Activated T-helper 17 cell treated with anti-CD3 and anti-CD28 coated beads, Interleukin-2, amount 50 U/mL, for 72 hours (primary cell): Measurements from ENCODE around the gene MAML3. TPM values are rescaled to one million over a fixed set of nuclear protein-coding genes. Genes with fewer than 3 reads are reported as not detected.

Experiments used
- ATAC-seq: fragments of 150-1000 bp; cut with Tn5 transposase; replicated peaks from 2 replicates; pipeline ENCODE4 v1.10.0; 2021; ENCODE audit warnings: mild to moderate bottlenecking, moderate library complexity
- H3K27ac Mint-ChIP-seq: one replicate; pipeline ENCODE4 v1.8.0; 2022; ENCODE audit warnings: mixed read lengths
- H3K27me3 Mint-ChIP-seq: one replicate; pipeline ENCODE4 v1.8.0; 2022; ENCODE audit warnings: mixed read lengths
- H3K36me3 Mint-ChIP-seq: one replicate; pipeline ENCODE4 v1.8.0; 2022; ENCODE audit warnings: low read depth, mild to moderate bottlenecking, mixed read lengths
- H3K4me1 Mint-ChIP-seq: one replicate; pipeline ENCODE4 v1.8.0; 2022; ENCODE audit warnings: mixed read lengths
- H3K4me3 Mint-ChIP-seq: one replicate; pipeline ENCODE4 v1.8.0; 2022; ENCODE audit warnings: mild to moderate bottlenecking, mixed read lengths
- H3K9me3 Mint-ChIP-seq: one replicate; pipeline ENCODE4 v1.8.0; 2022; ENCODE audit warnings: mixed read lengths
- total RNA-seq, 2 donors: library from RNA; stranded (reverse); gene quantifications; one replicate each; pipeline ENCODE4 v1.2.3, GENCODE V29; 2022

The MAML3 gene
- total RNA-seq, 2 donors from 2014 or later, result 0.98 to 1.3 TPM

- no peak for ATAC-seq
- H3K36me3 Mint-ChIP-seq, result no peaks in the 10 kb centered on the region
- H3K4me3 Mint-ChIP-seq, result no peak overlapping the region
- peaks cover 15% of the 10 kb centered on the region for H3K27me3 Mint-ChIP-seq
- no peaks in the 10 kb centered on the region for H3K9me3 Mint-ChIP-seq
- H3K27ac Mint-ChIP-seq, result no peak overlapping the region
- H3K4me1 Mint-ChIP-seq, result no peaks in the 10 kb centered on the region
Observed at GRCh38 chr4:139846766-139847165, 307.2 kb downstream of the MAML3 start.

GRCh38 chr4:139845453-139846093 lies 308.4 kb downstream of the MAML3 start:
- no peak for ATAC-seq
- Mint-ChIP-seq H3K36me3 (no peaks in the 10 kb centered on the region), H3K4me1 (no peaks in the 10 kb centered on the region), H3K27me3 (peaks cover 15% of the 10 kb centered on the region), H3K4me3 (no peak overlapping the region), H3K9me3 (no peaks in the 10 kb centered on the region), H3K27ac (no peak overlapping the region)

GRCh38 chr4:139844459-139845036 lies 309.4 kb downstream of the MAML3 start:
- peak; percentile 71 for ATAC-seq
- H3K4me1 Mint-ChIP-seq, result no peaks in the 10 kb centered on the region
- H3K27me3 Mint-ChIP-seq, result peaks cover 15% of the 10 kb centered on the region
- no peak overlapping the region for H3K27ac Mint-ChIP-seq
- no peaks in the 10 kb centered on the region for H3K9me3 Mint-ChIP-seq
- H3K4me3 Mint-ChIP-seq, result no peak overlapping the region
- no peaks in the 10 kb centered on the region for H3K36me3 Mint-ChIP-seq

- no peaks in the 10 kb centered on the region for H3K36me3 Mint-ChIP-seq
- H3K27me3 Mint-ChIP-seq, result peaks cover 11% of the 10 kb centered on the region
Observed at GRCh38 chr4:139844057-139844456, 309.9 kb downstream of the MAML3 start.

GRCh38 chr4:139843641-139844040 lies 310.3 kb downstream of the MAML3 start:
- Mint-ChIP-seq H3K4me3 (no peak overlapping the region), H3K27ac (no peak overlapping the region), H3K36me3 (no peaks in the 10 kb centered on the region), H3K4me1 (no peaks in the 10 kb centered on the region), H3K9me3 (no peaks in the 10 kb centered on the region), H3K27me3 (peaks cover 7% of the 10 kb centered on the region)
- ATAC-seq, result no peak

More at GRCh38 chr4:139844057-139844456, 309.9 kb downstream of the MAML3 start:
- ATAC-seq, result peak; percentile 7
- H3K9me3 Mint-ChIP-seq, result no peaks in the 10 kb centered on the region
- no peak overlapping the region for H3K4me3 Mint-ChIP-seq
- H3K27ac Mint-ChIP-seq, result no peak overlapping the region
- H3K4me1 Mint-ChIP-seq, result no peaks in the 10 kb centered on the region

DNA sequence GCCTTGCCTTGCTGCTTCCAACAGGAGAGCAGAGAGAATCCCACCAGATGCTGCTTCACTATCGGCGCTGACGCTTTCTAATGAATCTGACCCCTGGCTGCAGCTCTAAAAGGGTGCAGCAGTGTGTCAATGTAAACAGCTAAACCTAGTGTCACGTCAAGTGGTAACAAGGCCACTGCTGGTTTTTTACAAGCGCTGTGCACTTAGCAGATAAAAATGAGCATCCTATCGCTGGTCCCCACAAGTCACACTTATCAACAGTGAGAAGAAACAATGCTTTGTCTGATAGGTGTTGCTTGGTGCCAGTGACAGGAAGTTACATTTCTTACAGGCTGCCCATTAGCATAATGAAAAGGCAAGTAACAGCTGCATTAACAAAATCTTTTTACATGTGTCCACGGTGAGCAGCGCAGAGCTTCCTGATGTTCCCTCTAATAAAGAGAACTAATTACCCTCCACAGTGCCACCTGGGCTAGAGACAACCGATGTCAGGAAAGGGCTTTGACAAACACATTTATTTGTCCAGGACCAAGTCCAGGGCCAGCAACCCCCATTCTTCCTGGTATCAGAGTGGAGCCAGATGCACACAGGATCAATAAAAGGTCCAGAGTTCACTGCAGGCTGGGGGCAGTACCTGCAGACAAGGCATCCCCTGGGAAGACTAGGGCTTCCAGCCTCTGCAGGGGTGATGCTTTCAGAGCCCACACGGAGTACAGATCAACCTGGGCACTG lies 312.4 kb downstream of the MAML3 start:
- Mint-ChIP-seq H3K27ac (no peak overlapping the region), H3K9me3 (no peaks in the 10 kb centered on the region), H3K27me3 (peaks cover 4% of the 10 kb centered on the region), H3K36me3 (no peaks in the 10 kb centered on the region), H3K4me3 (no peak overlapping the region), H3K4me1 (no peaks in the 10 kb centered on the region)
- ATAC-seq, result no peak

GRCh38 chr4:139840773-139841172 lies 313.2 kb downstream of the MAML3 start:
- H3K36me3 Mint-ChIP-seq, result no peaks in the 10 kb centered on the region
- ATAC-seq, result no peak
- H3K4me3 Mint-ChIP-seq, result no peak overlapping the region
- peaks cover 4% of the 10 kb centered on the region for H3K27me3 Mint-ChIP-seq
- H3K4me1 Mint-ChIP-seq, result no peaks in the 10 kb centered on the region
- H3K27ac Mint-ChIP-seq, result no peak overlapping the region
- H3K9me3 Mint-ChIP-seq, result no peaks in the 10 kb centered on the region

DNA sequence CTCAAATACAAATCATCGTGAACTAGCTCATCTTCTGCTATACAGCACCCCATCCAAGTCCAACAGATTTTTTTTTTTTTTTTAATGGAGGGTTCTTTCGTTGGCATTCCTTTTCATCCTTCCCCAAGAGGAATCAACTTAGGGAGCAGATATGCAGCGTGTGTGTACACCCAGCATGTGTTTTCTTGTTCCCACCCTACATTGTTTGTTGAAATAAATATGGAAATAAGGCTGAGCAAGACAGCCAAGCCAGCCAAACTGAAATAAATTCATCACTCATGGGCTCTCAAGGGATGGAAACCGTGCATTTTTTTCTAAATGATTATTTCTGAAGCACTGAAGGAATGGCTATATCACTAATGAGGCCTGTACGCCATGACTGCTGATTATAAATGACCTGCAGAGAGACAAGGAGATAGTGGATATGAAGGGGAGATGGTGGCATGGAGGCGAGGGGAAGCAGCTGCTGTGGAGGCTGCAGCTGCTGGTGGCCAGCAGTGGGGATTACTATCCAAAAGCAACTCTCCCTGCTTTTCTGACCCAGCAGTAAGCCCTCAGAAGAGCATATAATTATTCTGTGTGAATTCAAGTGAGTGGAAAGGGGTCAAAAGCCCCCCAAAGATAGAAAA lies 314.5 kb downstream of the MAML3 start:
- no peak for ATAC-seq
- no peaks in the 10 kb centered on the region for H3K36me3 Mint-ChIP-seq
- H3K9me3 Mint-ChIP-seq, result no peaks in the 10 kb centered on the region
- no peaks in the 10 kb centered on the region for H3K4me1 Mint-ChIP-seq
- H3K27ac Mint-ChIP-seq, result no peak overlapping the region
- H3K4me3 Mint-ChIP-seq, result no peak overlapping the region
- H3K27me3 Mint-ChIP-seq, result no peaks in the 10 kb centered on the region

- Mint-ChIP-seq H3K36me3 (no peaks in the 10 kb centered on the region), H3K27ac (no peak overlapping the region), H3K4me1 (no peaks in the 10 kb centered on the region), H3K4me3 (no peak overlapping the region), H3K27me3 (no peaks in the 10 kb centered on the region), H3K9me3 (no peaks in the 10 kb centered on the region)
- ATAC-seq, result no peak
Observed at GRCh38 chr4:139838811-139839210, 315.2 kb downstream of the MAML3 start.

GRCh38 chr4:139834981-139835391 lies 319.0 kb downstream of the MAML3 start:
- H3K9me3 Mint-ChIP-seq, result no peaks in the 10 kb centered on the region
- ATAC-seq, result no peak
- H3K27ac Mint-ChIP-seq, result no peak overlapping the region
- H3K4me1 Mint-ChIP-seq, result no peaks in the 10 kb centered on the region
- no peak overlapping the region for H3K4me3 Mint-ChIP-seq
- peaks cover 6% of the 10 kb centered on the region for H3K27me3 Mint-ChIP-seq
- H3K36me3 Mint-ChIP-seq, result no peaks in the 10 kb centered on the region

DNA sequence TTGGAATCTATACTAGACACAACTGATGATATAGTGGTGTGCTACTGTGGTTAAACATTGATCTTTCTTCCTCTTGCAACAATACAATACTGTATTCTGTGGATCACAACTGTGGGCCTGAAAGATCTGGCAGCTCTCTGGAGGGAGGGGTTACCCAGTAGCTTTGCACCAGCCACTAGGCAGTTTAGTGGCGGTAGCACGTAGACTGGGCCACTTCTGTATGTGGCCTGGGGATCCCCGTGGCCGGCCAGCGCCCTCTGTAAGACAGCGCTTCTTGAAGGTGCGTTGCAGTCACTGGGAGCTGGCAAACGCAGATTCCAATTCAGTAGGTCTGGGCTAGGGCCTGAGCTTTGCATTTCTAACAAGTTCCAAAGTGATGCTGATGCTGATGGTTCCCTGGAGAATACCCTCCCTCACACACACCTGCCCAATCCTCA lies 319.7 kb downstream of the MAML3 start:
- Mint-ChIP-seq H3K9me3 (no peaks in the 10 kb centered on the region), H3K36me3 (no peaks in the 10 kb centered on the region), H3K4me3 (no peak overlapping the region), H3K4me1 (no peaks in the 10 kb centered on the region), H3K27me3 (peaks cover 6% of the 10 kb centered on the region), H3K27ac (no peak overlapping the region)
- no peak for ATAC-seq

GRCh38 chr4:139833151-139833910 lies 320.7 kb downstream of the MAML3 start:
- H3K27ac Mint-ChIP-seq, result no peak overlapping the region
- H3K9me3 Mint-ChIP-seq, result no peaks in the 10 kb centered on the region
- H3K27me3 Mint-ChIP-seq, result peaks cover 6% of the 10 kb centered on the region

DNA sequence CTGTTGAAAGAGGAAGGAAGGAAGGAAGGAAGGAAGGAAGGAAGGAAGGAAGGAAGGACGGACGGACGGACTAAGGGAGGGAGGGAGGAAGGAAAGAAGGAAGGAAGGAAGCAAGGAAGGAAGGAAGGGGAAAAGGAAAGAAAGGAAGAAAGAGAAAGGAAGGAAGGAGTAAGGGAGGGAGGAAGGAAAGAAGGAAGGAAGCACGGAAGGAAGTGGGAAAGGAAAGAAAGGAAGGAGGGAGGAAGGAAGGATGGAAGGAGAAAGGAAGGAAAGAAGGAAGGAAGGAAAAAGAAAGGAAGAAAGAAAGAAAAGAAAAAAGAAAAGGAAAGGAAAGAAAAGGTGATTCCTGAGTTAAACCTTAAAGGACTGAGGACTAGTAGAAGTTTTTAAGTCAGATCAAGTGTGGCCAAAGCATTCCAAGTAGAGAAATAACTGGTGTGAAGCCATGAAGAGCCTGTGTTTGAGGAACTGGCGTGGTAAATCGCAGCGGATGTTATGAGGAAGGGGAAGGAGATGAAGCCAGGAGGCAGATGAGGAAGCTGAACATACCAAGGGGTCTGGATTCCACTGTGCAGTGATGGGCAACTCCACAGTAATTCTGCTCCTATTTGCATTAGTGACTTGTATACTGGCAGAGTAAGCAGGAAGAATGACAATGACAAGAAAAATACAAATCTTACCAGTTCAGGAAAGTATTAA lies 324.9 kb downstream of the MAML3 start:
- no peak overlapping the region for H3K27ac Mint-ChIP-seq
- ATAC-seq, result no peak
- peaks cover 10% of the 10 kb centered on the region for H3K27me3 Mint-ChIP-seq
- no peak overlapping the region for H3K4me3 Mint-ChIP-seq
- H3K9me3 Mint-ChIP-seq, result no peaks in the 10 kb centered on the region
- no peaks in the 10 kb centered on the region for H3K36me3 Mint-ChIP-seq
- H3K4me1 Mint-ChIP-seq, result peaks cover 3% of the 10 kb centered on the region

More at GRCh38 chr4:139833151-139833910, 320.7 kb downstream of the MAML3 start:
- Mint-ChIP-seq H3K4me3 (no peak overlapping the region), H3K4me1 (no peaks in the 10 kb centered on the region), H3K36me3 (no peaks in the 10 kb centered on the region)
- no peak for ATAC-seq

- Mint-ChIP-seq H3K9me3 (no peaks in the 10 kb centered on the region), H3K27ac (no peak overlapping the region), H3K4me3 (no peak overlapping the region), H3K36me3 (no peaks in the 10 kb centered on the region), H3K27me3 (peaks cover 5% of the 10 kb centered on the region), H3K4me1 (peaks cover 3% of the 10 kb centered on the region)
- no peak for ATAC-seq
Observed at GRCh38 chr4:139826426-139826825, 327.6 kb downstream of the MAML3 start.
